Activated CD8-positive, alpha-beta memory T cell treated with anti-CD3 and anti-CD28 coated beads, Interleukin-2, amount 10 ng/mL, durations not matched to agents 7 days and 5 days (primary cell): Measurements from ENCODE around the gene ZNF22. TPM values are rescaled to one million over a fixed set of nuclear protein-coding genes. Genes with fewer than 3 reads are reported as not detected.

Experiments used
- ATAC-seq: fragments of 150-1000 bp; cut with Tn5 transposase; one replicate; pipeline ENCODE4 v1.10.0; 2021; ENCODE audit warnings: moderate library complexity
- CTCF ChIA-PET: fragments of 350-600 bp; sonication (Branson Sonifier 250); formaldehyde crosslinking; loops from one replicate; lab custom pipeline; 2021; ENCODE audit warnings: antibody characterized with exemption; lab: Charles Lee
- DNase-seq: peaks from one replicate; pipeline ENCODE4 v3.0.0-alpha.2; 2020
- H3K27ac Mint-ChIP-seq: one replicate; pipeline ENCODE4 v1.8.0; 2021; ENCODE audit warnings: mild to moderate bottlenecking, mixed read lengths
- H3K27me3 Mint-ChIP-seq: one replicate; pipeline ENCODE4 v1.8.0; 2021; ENCODE audit warnings: mixed read lengths
- H3K36me3 Mint-ChIP-seq: one replicate; pipeline ENCODE4 v1.8.0; 2021; ENCODE audit warnings: mild to moderate bottlenecking, mixed read lengths
- H3K4me1 Mint-ChIP-seq: one replicate; pipeline ENCODE4 v1.8.0; 2021; ENCODE audit warnings: mixed read lengths
- H3K4me3 Mint-ChIP-seq: one replicate; pipeline ENCODE4 v1.8.0; 2021; ENCODE audit warnings: mild to moderate bottlenecking, moderate library complexity, mixed read lengths
- H3K9me3 Mint-ChIP-seq: one replicate; pipeline ENCODE4 v1.8.0; 2022; ENCODE audit warnings: low read depth, mixed read lengths
- total RNA-seq, 2 experiments: library from RNA; stranded (reverse); gene quantifications; one replicate each; pipeline ENCODE4 v1.2.3, GENCODE V29; 2021

Gene ZNF22
- 10 to 100 TPM; 29.5 to 29.6 TPM for total RNA-seq

GRCh38 chr10:45000752-45001380, at the start of gene ZNF22:
Gene ZNF22 (plus strand): TSS chr10:45000923. CDS start chr10:45003369, 2,446 bp downstream.
- peaks cover 17% of the 10 kb centered on the region for H3K9me3 Mint-ChIP-seq
- no peaks in the 10 kb centered on the region for H3K27me3 Mint-ChIP-seq
- H3K36me3 Mint-ChIP-seq, result peaks cover 34% of the 10 kb centered on the region
- peak; percentile 80 for ATAC-seq
- peak within 1 kb of the TSS; percentile 95 for H3K27ac Mint-ChIP-seq
- peaks cover 47% of the 10 kb centered on the region for H3K4me1 Mint-ChIP-seq
- peak; percentile 80 for DNase-seq
- H3K4me3 Mint-ChIP-seq, result peak within 1 kb of the TSS; percentile 88
- CTCF ChIA-PET, result interaction anchor here (0.7 to 1.7 kb wide), 4 partner anchors 20 to 68 kb away, joined by 3 to 6 read pairs (median 4); no protein-coding TSS in a partner anchor

DNA sequence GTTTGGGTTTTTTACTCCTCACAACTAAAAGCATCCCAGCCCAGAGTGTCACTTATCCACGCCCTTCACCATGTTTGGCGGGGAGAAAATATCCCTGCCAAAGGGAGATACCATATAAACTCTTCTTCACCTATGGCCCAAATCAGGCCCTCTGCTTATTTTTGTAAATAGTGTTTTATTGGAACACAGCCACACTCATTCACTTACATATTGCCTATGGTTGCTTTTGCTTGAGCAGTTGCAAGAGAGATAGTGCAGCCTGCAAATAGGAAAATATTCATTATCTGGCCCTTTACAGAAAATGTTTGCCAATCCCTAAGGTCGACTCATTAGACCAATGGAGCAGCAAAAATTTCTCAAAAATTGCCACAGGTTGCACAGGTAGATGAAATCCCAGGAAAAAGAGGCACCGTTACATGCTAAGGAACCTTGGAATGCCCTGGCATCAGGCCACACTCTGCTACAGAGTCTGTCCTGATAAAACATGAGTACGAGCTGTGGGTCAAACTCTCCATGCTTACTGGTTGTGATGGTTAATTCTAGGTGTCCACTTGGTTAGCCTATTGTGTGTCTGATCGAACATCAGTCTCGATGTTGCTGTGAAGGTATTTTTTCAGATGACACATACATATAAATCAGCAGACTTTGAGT, 49.0 kb upstream of the ZNF22 start:
- Mint-ChIP-seq H3K36me3 (peaks cover 5% of the 10 kb centered on the region), H3K4me1 (no peaks in the 10 kb centered on the region), H3K27ac (no peak overlapping the region), H3K27me3 (no peaks in the 10 kb centered on the region), H3K9me3 (no peaks in the 10 kb centered on the region), H3K4me3 (no peak overlapping the region)
- DNase-seq, result peak; percentile 8
- CTCF ChIA-PET, result interaction anchor here (0.8 kb wide), 1 partner anchor 15 kb away, joined by 4 read pairs; no protein-coding TSS in a partner anchor
- ATAC-seq, result no peak

DNA sequence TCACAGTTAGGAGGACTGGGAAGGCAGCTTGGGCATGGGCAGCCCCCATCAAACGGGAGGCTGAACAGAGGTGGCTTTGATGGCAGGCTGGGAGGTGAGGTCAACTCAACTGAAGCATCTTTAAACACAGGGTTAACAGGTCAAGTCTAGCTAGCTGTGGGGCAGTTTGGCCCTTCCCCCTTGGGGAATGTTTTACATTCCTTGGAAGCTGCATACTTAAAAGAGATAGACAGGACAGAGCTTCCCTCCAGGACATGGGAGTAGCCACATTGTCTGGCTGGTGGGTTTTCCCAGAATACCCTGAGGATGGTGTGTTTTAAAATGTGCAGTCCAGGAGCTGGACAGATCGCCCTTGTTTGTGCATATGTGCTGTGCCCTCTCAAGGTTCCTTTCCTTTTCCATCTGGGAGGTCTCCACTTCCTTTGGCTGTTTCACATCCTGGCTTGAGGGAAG, 47.9 kb upstream of the ZNF22 start:
- Mint-ChIP-seq H3K4me3 (no peak overlapping the region), H3K4me1 (peaks cover 3% of the 10 kb centered on the region), H3K27ac (no peak overlapping the region), H3K36me3 (peaks cover 9% of the 10 kb centered on the region), H3K27me3 (no peaks in the 10 kb centered on the region), H3K9me3 (no peaks in the 10 kb centered on the region)
- DNase-seq, result peak; percentile 12
- CTCF ChIA-PET, result interaction anchor here (0.8 to 1.2 kb wide), 2 partner anchors 12 to 14 kb away, joined by 3 to 4 read pairs; no protein-coding TSS in a partner anchor
- ATAC-seq, result no peak

GRCh38 chr10:44954042-44954441, 46.7 kb upstream of the ZNF22 start:
- H3K4me1 Mint-ChIP-seq, result peaks cover 14% of the 10 kb centered on the region
- CTCF ChIA-PET, result interaction anchor here (1.1 to 1.2 kb wide), 3 partner anchors 11 to 21 kb away, joined by 3 to 4 read pairs (median 3); no protein-coding TSS in a partner anchor
- no peaks in the 10 kb centered on the region for H3K9me3 Mint-ChIP-seq
- no peak overlapping the region for H3K27ac Mint-ChIP-seq
- H3K36me3 Mint-ChIP-seq, result peaks cover 9% of the 10 kb centered on the region
- no peak for DNase-seq
- no peak overlapping the region for H3K4me3 Mint-ChIP-seq
- no peaks in the 10 kb centered on the region for H3K27me3 Mint-ChIP-seq
- no peak for ATAC-seq

DNA sequence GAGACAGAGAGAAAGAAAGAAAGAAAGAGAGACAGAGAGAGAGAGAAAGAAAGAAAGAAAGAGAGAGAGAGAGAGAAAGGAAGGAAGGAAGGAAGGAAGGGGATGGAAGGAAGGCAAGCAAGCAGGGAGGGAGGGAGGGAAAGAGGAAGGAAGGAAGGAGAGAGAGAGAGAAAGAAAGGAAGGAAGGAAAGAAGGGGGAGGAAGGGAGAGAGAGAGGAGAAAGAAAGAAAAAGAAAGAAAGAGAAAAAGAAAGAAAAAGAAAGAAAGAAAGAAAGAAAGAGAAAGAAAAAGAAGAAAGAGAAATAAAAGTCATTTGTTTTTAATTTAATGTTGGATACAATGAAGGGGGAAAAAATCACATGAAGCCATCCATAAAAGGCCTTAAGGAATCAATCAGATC, 45.8 kb upstream of the ZNF22 start:
- Mint-ChIP-seq H3K4me3 (no peak overlapping the region), H3K27me3 (no peaks in the 10 kb centered on the region), H3K4me1 (peaks cover 14% of the 10 kb centered on the region), H3K27ac (no peak overlapping the region), H3K9me3 (no peaks in the 10 kb centered on the region), H3K36me3 (peaks cover 9% of the 10 kb centered on the region)
- no peak for DNase-seq
- ATAC-seq, result no peak
- CTCF ChIA-PET, result interaction anchor here (1.1 kb wide), 1 partner anchor 22 kb away, joined by 3 read pairs; no protein-coding TSS in a partner anchor

DNA sequence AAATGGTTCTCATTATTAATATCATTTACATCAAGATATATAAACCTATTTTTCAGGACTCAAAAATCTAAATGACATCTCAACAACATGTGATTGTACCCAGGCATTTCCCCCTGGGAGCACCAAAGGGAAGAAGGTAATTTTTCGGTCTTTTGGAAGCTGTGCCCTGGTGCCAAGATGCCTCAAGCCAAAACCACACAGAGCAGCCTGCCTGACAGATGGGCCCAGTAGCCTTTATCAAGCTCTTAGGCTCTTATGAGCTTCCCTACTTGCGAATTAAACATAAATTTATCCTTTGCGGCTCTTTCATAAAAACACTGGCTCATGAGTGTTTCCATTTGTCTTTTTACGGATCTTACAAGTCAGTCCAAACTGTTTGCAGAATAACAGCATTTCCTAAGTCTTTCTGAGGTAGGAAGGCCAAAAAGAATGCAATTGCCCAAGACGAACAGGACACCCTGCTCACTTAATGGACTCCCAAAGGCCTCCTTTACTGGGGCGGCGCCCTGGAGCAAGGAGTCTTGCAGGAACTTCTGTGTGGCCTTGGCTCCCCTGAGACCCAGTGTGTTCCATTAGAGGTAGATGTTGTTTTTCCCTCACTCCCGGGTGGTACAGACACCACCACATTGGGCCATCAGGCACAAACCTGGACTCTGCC, 45.2 kb upstream of the ZNF22 start:
- DNase-seq (peak; percentile 28), ATAC-seq (no peak)
- no peaks in the 10 kb centered on the region for H3K9me3 Mint-ChIP-seq
- no peak overlapping the region for H3K27ac Mint-ChIP-seq
- no peaks in the 10 kb centered on the region for H3K27me3 Mint-ChIP-seq
- CTCF ChIA-PET, result interaction anchor here (1.1 kb wide), 1 partner anchor 23 kb away, joined by 3 read pairs; no protein-coding TSS in a partner anchor
- peaks cover 14% of the 10 kb centered on the region for H3K4me1 Mint-ChIP-seq
- H3K36me3 Mint-ChIP-seq, result peaks cover 9% of the 10 kb centered on the region
- H3K4me3 Mint-ChIP-seq, result no peak overlapping the region

- Mint-ChIP-seq H3K36me3 (peaks cover 9% of the 10 kb centered on the region), H3K4me3 (no peak overlapping the region), H3K27ac (no peak overlapping the region), H3K9me3 (no peaks in the 10 kb centered on the region), H3K27me3 (no peaks in the 10 kb centered on the region), H3K4me1 (peaks cover 14% of the 10 kb centered on the region)
- CTCF ChIA-PET, result interaction anchor here (1.0 kb wide), 1 partner anchor 23 kb away, joined by 3 read pairs; no protein-coding TSS in a partner anchor
- no peak for ATAC-seq
- peak; percentile 8 for DNase-seq
Observed at GRCh38 chr10:44956226-44956625, 44.5 kb upstream of the ZNF22 start.

- CTCF ChIA-PET, result interaction anchor here (1.0 to 1.6 kb wide), 3 partner anchors 9 to 24 kb away, joined by 3 to 5 read pairs (median 3); no protein-coding TSS in a partner anchor
- Mint-ChIP-seq H3K27ac (no peak overlapping the region), H3K9me3 (no peaks in the 10 kb centered on the region), H3K4me3 (no peak overlapping the region), H3K27me3 (no peaks in the 10 kb centered on the region), H3K36me3 (peaks cover 9% of the 10 kb centered on the region), H3K4me1 (peaks cover 14% of the 10 kb centered on the region)
- peak; percentile 25 for DNase-seq
- no peak for ATAC-seq
Observed at GRCh38 chr10:44956717-44957706, 43.7 kb upstream of the ZNF22 start.

DNA sequence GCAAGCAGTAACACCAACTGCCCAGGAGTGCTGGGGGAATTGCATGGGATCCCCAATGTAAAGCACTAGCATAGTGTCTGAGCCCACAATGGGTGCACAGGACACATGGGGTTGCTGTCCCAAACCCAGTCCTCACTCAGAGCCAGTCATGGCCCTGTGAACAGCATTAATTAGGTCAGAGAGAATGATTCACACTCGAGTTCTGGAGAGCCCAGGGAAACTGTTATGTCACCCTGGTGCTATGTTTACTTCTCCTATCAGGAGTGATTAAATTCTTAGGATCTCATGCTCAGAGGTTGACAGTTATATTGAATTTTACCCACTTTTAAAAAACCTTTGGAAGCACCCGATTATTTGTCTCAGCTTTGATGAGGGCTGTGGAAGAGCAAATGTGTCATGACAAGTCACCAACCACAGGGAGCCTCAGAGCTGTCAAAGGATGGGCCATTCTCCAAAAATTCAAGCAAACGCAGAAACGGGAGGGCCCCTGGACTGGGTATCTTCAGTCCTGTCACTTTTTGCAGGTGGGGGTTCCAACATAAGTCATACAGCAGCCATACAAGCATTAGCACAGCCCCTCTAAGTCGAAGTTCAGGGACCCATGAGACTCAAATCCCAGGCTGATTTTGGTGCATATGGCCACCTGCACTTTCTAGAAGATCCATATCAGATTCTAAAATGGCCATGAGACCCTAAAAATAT, 42.4 kb upstream of the ZNF22 start:
- H3K9me3 Mint-ChIP-seq, result no peaks in the 10 kb centered on the region
- H3K4me3 Mint-ChIP-seq, result peak overlapping the region; percentile 82
- H3K27ac Mint-ChIP-seq, result no peak overlapping the region
- H3K27me3 Mint-ChIP-seq, result no peaks in the 10 kb centered on the region
- H3K4me1 Mint-ChIP-seq, result peaks cover 14% of the 10 kb centered on the region
- peaks cover 9% of the 10 kb centered on the region for H3K36me3 Mint-ChIP-seq
- ATAC-seq (no peak), DNase-seq (peak; percentile 38)
- CTCF ChIA-PET, result interaction anchor here (1.0 to 1.7 kb wide), 4 partner anchors 8 to 26 kb away, joined by 3 to 6 read pairs (median 4); no protein-coding TSS in a partner anchor

- DNase-seq (no peak), ATAC-seq (no peak)
- Mint-ChIP-seq H3K27ac (peak overlapping the region; percentile 70), H3K36me3 (peaks cover 9% of the 10 kb centered on the region), H3K27me3 (no peaks in the 10 kb centered on the region), H3K4me1 (peaks cover 14% of the 10 kb centered on the region), H3K4me3 (peak overlapping the region; percentile 82), H3K9me3 (no peaks in the 10 kb centered on the region)
- CTCF ChIA-PET, result interaction anchor here (1.0 to 1.7 kb wide), 4 partner anchors 7 to 27 kb away, joined by 3 to 6 read pairs (median 4); no protein-coding TSS in a partner anchor
Observed at GRCh38 chr10:44958898-44959246, 41.9 kb upstream of the ZNF22 start.

GRCh38 chr10:44959247-44960087, 41.3 kb upstream of the ZNF22 start, which contains the start of gene RASSF4:
Gene RASSF4 (plus strand): TSS chr10:44959802. CDS start chr10:44970203, 10,401 bp downstream.
- H3K27me3 Mint-ChIP-seq, result no peaks in the 10 kb centered on the region
- CTCF ChIA-PET, result interaction anchor here (1.0 to 1.7 kb wide), 2 partner anchors 14 to 27 kb away, joined by 3 to 6 read pairs; no protein-coding TSS in a partner anchor
- H3K4me1 Mint-ChIP-seq, result peaks cover 14% of the 10 kb centered on the region
- peak; percentile 100 for ATAC-seq
- H3K27ac Mint-ChIP-seq, result peak within 1 kb of the TSS; percentile 70
- peaks cover 9% of the 10 kb centered on the region for H3K36me3 Mint-ChIP-seq
- H3K4me3 Mint-ChIP-seq, result peak within 1 kb of the TSS; percentile 82
- DNase-seq, result peak; percentile 94
- no peaks in the 10 kb centered on the region for H3K9me3 Mint-ChIP-seq
